A549 treated with GW870086 at 1 μM for 4 hours (cell line): Measurements from ENCODE around the gene CDY2A. TPM values are rescaled to one million over a fixed set of nuclear protein-coding genes. Genes with fewer than 3 reads are reported as not detected.

Experiments used
- total RNA-seq: library from RNA; stranded (reverse); fragments of 200-300 nt; extraction: Qiagen RNA extraction; gene quantifications from 5 replicates; pipeline ENCODE4 v1.2.3, GENCODE V29; 2022; ENCODE audit warnings: low read depth

CDY2A gene
- not detected in 5 replicates for total RNA-seq

GRCh38 chrY:18025487-18025886, at the start of gene CDY2A:
Gene CDY2A (plus strand): TSS chrY:18025787. CDS start chrY:18026115, 328 bp downstream.

Other genes with a start within 250 kb of the CDY2A start
- not detected in 5 replicates for gene CDY2B, start 145.6 kb upstream of the CDY2A start, total RNA-seq